Endothelial cell (in vitro differentiated cells): ENCODE measurements around the gene AK8. TPM values are rescaled to one million over a fixed set of nuclear protein-coding genes. Genes with fewer than 3 reads are reported as not detected.

ENCODE experiments used
- DNase-seq: peaks from one replicate; pipeline ENCODE4 v3.0.0; 2021; ENCODE audit warnings: low spot score
- H3K27ac Mint-ChIP-seq: one replicate; pipeline ENCODE4 v1.8.0; 2021; ENCODE audit warnings: mixed read lengths, inconsistent platforms; ENCODE audit not compliant: unreplicated experiment
- H3K27me3 Mint-ChIP-seq: one replicate; pipeline ENCODE4 v1.8.0; 2021; ENCODE audit warnings: mild to moderate bottlenecking, moderate library complexity, mixed read lengths, inconsistent platforms; ENCODE audit not compliant: unreplicated experiment
- H3K36me3 Mint-ChIP-seq: one replicate; pipeline ENCODE4 v1.8.0; 2021; ENCODE audit warnings: mild to moderate bottlenecking, low read depth, mixed read lengths, inconsistent platforms; ENCODE audit not compliant: unreplicated experiment
- H3K4me1 Mint-ChIP-seq: one replicate; pipeline ENCODE4 v1.8.0; 2021; ENCODE audit warnings: mild to moderate bottlenecking, mixed read lengths, inconsistent platforms; ENCODE audit not compliant: unreplicated experiment
- H3K4me3 Mint-ChIP-seq: one replicate; pipeline ENCODE4 v1.8.0; 2021; ENCODE audit warnings: mild to moderate bottlenecking, mixed read lengths, inconsistent platforms; ENCODE audit not compliant: unreplicated experiment
- H3K9me3 Mint-ChIP-seq: one replicate; pipeline ENCODE4 v1.8.0; 2021; ENCODE audit warnings: mixed read lengths, inconsistent platforms; ENCODE audit not compliant: unreplicated experiment
- CTCF ChIP-seq: fragments of 200-600 bp; sonication (generic); IDR thresholded peaks from one replicate; pipeline ENCODE4 v1.5.0; 2021; ENCODE audit warnings: antibody characterized with exemption; ENCODE audit not compliant: unreplicated experiment
- total RNA-seq: library from RNA; stranded (reverse); fragmentation: NEBNext Ultra II Directional; extraction: Animal tissue kit (Norgen Biotek cat#: 25700); gene quantifications from one replicate; pipeline ENCODE4 v1.2.1, GENCODE V29; 2021; ENCODE audit not compliant: unreplicated experiment

The AK8 gene
- total RNA-seq, 1 donor from 2014 or later: 2.0 TPM

- no peaks in the 10 kb centered on the region for H3K36me3 Mint-ChIP-seq
Observed at GRCh38 chr9:132857031-132857430, 21.1 kb downstream of the AK8 start.

GRCh38 chr9:132855904-132856303 is 22.2 kb downstream of the AK8 start:
- Mint-ChIP-seq H3K36me3 (no peaks in the 10 kb centered on the region), H3K4me1 (peaks cover 14% of the 10 kb centered on the region), H3K9me3 (no peaks in the 10 kb centered on the region), H3K27me3 (peaks cover 9% of the 10 kb centered on the region), H3K27ac (no peak overlapping the region), H3K4me3 (no peak overlapping the region)
- TF ChIP-seq CTCF: no peak
- no peak for DNase-seq

More at GRCh38 chr9:132857031-132857430, 21.1 kb downstream of the AK8 start:
- Mint-ChIP-seq H3K27ac (no peak overlapping the region), H3K27me3 (peaks cover 9% of the 10 kb centered on the region), H3K9me3 (no peaks in the 10 kb centered on the region), H3K4me3 (no peak overlapping the region), H3K4me1 (peaks cover 14% of the 10 kb centered on the region)
- no peak for DNase-seq
- TF ChIP-seq CTCF: no peak

GRCh38 chr9:132854832-132855231 is 23.3 kb downstream of the AK8 start:
- no peak overlapping the region for H3K4me3 Mint-ChIP-seq
- H3K36me3 Mint-ChIP-seq: no peaks in the 10 kb centered on the region
- no peak for TF ChIP-seq CTCF
- DNase-seq: no peak
- H3K27me3 Mint-ChIP-seq: peaks cover 9% of the 10 kb centered on the region
- no peaks in the 10 kb centered on the region for H3K9me3 Mint-ChIP-seq
- H3K4me1 Mint-ChIP-seq: peaks cover 14% of the 10 kb centered on the region
- peak overlapping the region; percentile 90 for H3K27ac Mint-ChIP-seq

GRCh38 chr9:132853482-132853881 is 24.6 kb downstream of the AK8 start:
- Mint-ChIP-seq H3K27me3 (peaks cover 6% of the 10 kb centered on the region), H3K9me3 (no peaks in the 10 kb centered on the region), H3K4me3 (no peak overlapping the region), H3K36me3 (no peaks in the 10 kb centered on the region), H3K27ac (no peak overlapping the region), H3K4me1 (peaks cover 14% of the 10 kb centered on the region)
- DNase-seq: no peak
- TF ChIP-seq CTCF: no peak

- H3K36me3 Mint-ChIP-seq: no peaks in the 10 kb centered on the region
- no peak for DNase-seq
- TF ChIP-seq CTCF: no peak
- H3K9me3 Mint-ChIP-seq: no peaks in the 10 kb centered on the region
- H3K4me1 Mint-ChIP-seq: no peaks in the 10 kb centered on the region
- no peak overlapping the region for H3K4me3 Mint-ChIP-seq
- H3K27ac Mint-ChIP-seq: no peak overlapping the region
- H3K27me3 Mint-ChIP-seq: no peaks in the 10 kb centered on the region
Observed at GRCh38 chr9:132849185-132849706, 28.8 kb downstream of the AK8 start.
